Measurements from ENCODE around the gene SLC6A6.

DNA sequence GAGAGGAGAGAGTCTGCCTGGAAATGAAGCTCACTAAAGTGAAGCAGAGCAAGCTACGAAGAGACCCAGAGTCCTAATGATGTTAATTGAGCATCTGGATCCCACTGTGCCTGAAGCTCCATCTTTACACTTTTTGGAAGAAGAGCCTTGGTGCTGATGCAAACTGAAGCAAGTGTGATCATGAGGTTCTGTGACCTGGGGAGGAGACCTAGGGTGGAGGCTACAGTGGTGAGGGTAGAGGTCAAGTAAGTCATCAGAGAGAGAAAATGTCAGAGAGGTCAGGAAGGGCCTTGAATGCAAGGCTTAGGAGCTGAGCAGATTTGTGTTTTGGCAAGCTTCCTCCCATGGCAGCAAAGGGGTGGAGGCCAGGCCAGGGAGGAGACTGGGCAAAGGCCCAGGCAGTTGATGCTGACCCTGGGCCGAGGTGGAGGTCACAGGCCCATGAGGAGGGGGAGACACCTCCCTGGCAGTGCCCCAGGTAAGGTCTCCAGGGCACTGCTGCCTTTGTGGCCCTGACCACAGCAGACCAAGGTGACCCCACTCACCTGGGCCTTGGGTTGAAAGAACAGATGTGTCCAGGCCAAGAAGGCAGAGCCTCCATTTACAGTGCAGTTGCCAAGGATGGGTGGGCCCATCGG, 136.2 kb downstream of the SLC6A6 start:
- TF ChIP-seq POU2F2 (IDR thresholded peaks at IDR 0.05; ENCODE audit: borderline replicate concordance, low read depth, low read length) (no peak), POLR2AphosphoS5 (IDR thresholded peaks at IDR 0.05; ENCODE audit: low read length) (no peak), BHLHE40 (IDR thresholded peaks at IDR 0.05; ENCODE audit: borderline replicate concordance in 1 of 2, low read depth in 2 of 2, low read length in 1 of 2) (no peak)

Data from GM12878 (cell line).